ENCODE results near the gene DAPK2. TPM values are rescaled to one million over a fixed set of nuclear protein-coding genes. Genes with fewer than 3 reads are reported as not detected.

DAPK2 gene
- total and polyA plus RNA-seq, 2 donors from 2014 or later: 3.0 to 3.8 TPM

GRCh38 chr15:63941698-63942465 lies 104.4 kb downstream of the DAPK2 start:
- peak in 1 of 5 donors; percentile 18 for DNase-seq
- FAIRE-seq: no peak
- intact Hi-C loops (cut with DNase I): no loop called here
- Histone ChIP-seq H3K9ac (ENCODE audit: low read length in 3 of 3) (no peak overlapping the region), H3K9me3 (ENCODE audit: control insufficient read depth in 2 of 3, insufficient read depth in 1 of 3, low read length in 3 of 3) (no peaks in the 10 kb centered on the region), H3K27ac (ENCODE audit: low read depth in 2 of 2, low read length in 2 of 2) (peak overlapping the region in 1 of 2 donors; percentile 41), H3K4me1 (ENCODE audit: control insufficient read depth in 2 of 3, insufficient read depth in 2 of 3, low read depth in 1 of 3, low read length in 3 of 3) (peaks cover 0 to 17% (median 13%) of the 10 kb centered on the region in 3 donors), H3K4me3 (ENCODE audit: low read length in 3 of 3) (no peak overlapping the region), H3K36me3 (ENCODE audit: control insufficient read depth in 2 of 3, insufficient read depth in 3 of 3, low read length in 3 of 3) (no peaks in the 10 kb centered on the region), H3K27me3 (ENCODE audit: control insufficient read depth, insufficient read depth, low read length) (no peaks in the 10 kb centered on the region)
- TF ChIP-seq CTCF (IDR thresholded peaks at IDR 0.05; ENCODE audit: borderline replicate concordance, extremely low read depth, insufficient read depth): no peak

- no peak for TF ChIP-seq CTCF (IDR thresholded peaks at IDR 0.05; ENCODE audit: borderline replicate concordance, extremely low read depth, insufficient read depth)
- peaks cover 0 to 17% (median 13%) of the 10 kb centered on the region in 3 donors for H3K4me1 ChIP-seq (ENCODE audit: control insufficient read depth in 2 of 3, insufficient read depth in 2 of 3, low read depth in 1 of 3, low read length in 3 of 3)
- H3K4me3 ChIP-seq (ENCODE audit: low read length in 3 of 3): no peak overlapping the region
- H3K9me3 ChIP-seq (ENCODE audit: control insufficient read depth in 2 of 3, insufficient read depth in 1 of 3, low read length in 3 of 3): no peaks in the 10 kb centered on the region
- intact Hi-C loops (cut with DNase I): no loop called here
- no peak overlapping the region for H3K27ac ChIP-seq (ENCODE audit: low read depth in 2 of 2, low read length in 2 of 2)
- no peaks in the 10 kb centered on the region for H3K27me3 ChIP-seq (ENCODE audit: control insufficient read depth, insufficient read depth, low read length)
- FAIRE-seq: no peak
- DNase-seq: peak in 1 of 5 donors; percentile 11
- H3K9ac ChIP-seq (ENCODE audit: low read length in 3 of 3): no peak overlapping the region
- no peaks in the 10 kb centered on the region for H3K36me3 ChIP-seq (ENCODE audit: control insufficient read depth in 2 of 3, insufficient read depth in 3 of 3, low read length in 3 of 3)
Observed at GRCh38 chr15:63940966-63941620, 105.2 kb downstream of the DAPK2 start.

GRCh38 chr15:63939531-63940130 lies 106.7 kb downstream of the DAPK2 start:
- FAIRE-seq (no peak), DNase-seq (peak in 1 of 5 donors; percentile 75)
- Histone ChIP-seq H3K4me3 (ENCODE audit: low read length in 3 of 3) (no peak overlapping the region), H3K27ac (ENCODE audit: low read depth in 2 of 2, low read length in 2 of 2) (peak overlapping the region; percentile 67 to 79), H3K36me3 (ENCODE audit: control insufficient read depth in 2 of 3, insufficient read depth in 3 of 3, low read length in 3 of 3) (no peaks in the 10 kb centered on the region), H3K9me3 (ENCODE audit: control insufficient read depth in 2 of 3, insufficient read depth in 1 of 3, low read length in 3 of 3) (no peaks in the 10 kb centered on the region), H3K27me3 (ENCODE audit: control insufficient read depth, insufficient read depth, low read length) (no peaks in the 10 kb centered on the region), H3K4me1 (ENCODE audit: control insufficient read depth in 2 of 3, insufficient read depth in 2 of 3, low read depth in 1 of 3, low read length in 3 of 3) (peaks cover 0 to 13% (median 12%) of the 10 kb centered on the region in 3 donors), H3K9ac (ENCODE audit: low read length in 3 of 3) (no peak overlapping the region)
- intact Hi-C loops (cut with DNase I): no loop called here
- TF ChIP-seq CTCF (IDR thresholded peaks at IDR 0.05; ENCODE audit: borderline replicate concordance, extremely low read depth, insufficient read depth): no peak

Measured in kidney (tissue), 14 donors.